Measurements from ENCODE around the gene TSPAN10. TPM values are rescaled to one million over a fixed set of nuclear protein-coding genes. Genes with fewer than 3 reads are reported as not detected.
A peak's percentile ranks its signal among the peaks of the same experiment; 100 is the strongest.

The TSPAN10 gene
- total and polyA plus RNA-seq, 2 of the 13 experiments (the other 11 are each of a cell fraction or from before 2014, with no cell fraction given), result 0.54 to 0.75 TPM

- POLR2A ChIA-PET, result interaction anchor here (1.1 to 1.8 kb wide), 3 partner anchors 8 to 52 kb away, joined by 3 to 5 read pairs (median 4); partner anchors contain the start of genes MRPL12, NPLOC4 and TSPAN10
- Histone ChIP-seq H3K27me3 (ENCODE audit: control insufficient read depth in 1 of 2, insufficient read depth in 2 of 2, low read length in 2 of 2) (peaks cover 0 to 10% of the 10 kb centered on the region in 2 experiments; a peak in 3 of 5 replicates), H4K20me1 (ENCODE audit: insufficient read depth, low read length) (no peaks in the 10 kb centered on the region), H3K4me1 (ENCODE audit: insufficient read depth, low read length) (peaks cover 43% of the 10 kb centered on the region), H3K4me2 (ENCODE audit: low read depth, low read length) (peak overlapping the region; percentile 41), H3K9ac (ENCODE audit: insufficient read depth, low read depth, low read length) (peak overlapping the region; percentile 30; the same call in 1 of the 2 replicates), H3K36me3 (replicated peaks in 1 of 2; ENCODE audit: control insufficient read depth in 1 of 2, insufficient read depth in 2 of 2, low read length in 2 of 2) (no peaks in the 10 kb centered on the region), H3K79me2 (ENCODE audit: insufficient read depth, low read length) (no peaks in the 10 kb centered on the region), H2AFZ (ENCODE audit: low read length) (no peak overlapping the region), H3K9me3 (ENCODE audit: low read length) (peaks cover 6% of the 10 kb centered on the region; the same call in 1 of the 2 replicates), H3K27ac (ENCODE audit: extremely low read length, insufficient read depth, low read length) (no peak overlapping the region), H3K4me3 (replicated peaks in 1 of 3; ENCODE audit: insufficient read depth in 1 of 3, low read depth in 2 of 3, low read length in 3 of 3) (peak overlapping the region in 1 of 3 experiments; percentile 27; a peak in 1 of 6 replicates)
- CTCF ChIA-PET (ENCODE audit: low intra/inter-chr PET ratio, low total read pairs), result no interaction called here
- WGBS (ENCODE audit: low lambda C conversion rate), result 0% methylated on average over 2 of the region's 9 CpGs
- no peak for FAIRE-seq
- no TSS peak for BruUV-seq (replicated peaks)
- DNase-seq (ENCODE audit: low spot score), result no peak
- intact Hi-C loops (cut with micrococcal nuclease; ENCODE audit: unreplicated experiment), result no loop called here
- in situ Hi-C loops (cut with HindIII; ENCODE audit: extremely low pct_ligation_motif_present, low pct_unique_long_range_greater_than_20kb), result no loop called here
- ATAC-seq, result peak; percentile 3; the same call in 1 of the 3 replicates
- TF ChIP-seq CHCHD3 (CRISPR knock-in tag; IDR thresholded peaks at IDR 0.05) (0 out of 2 replicates have a peak, but pooled peaks have one; percentile 48), ZFX (CRISPR knock-in tag; IDR thresholded peaks at IDR 0.05; ENCODE audit: low read depth) (0 out of 2 replicates have a peak, but pooled peaks have one; percentile 21), ATM (IDR thresholded peaks at IDR 0.05; ENCODE audit: borderline replicate concordance) (no peak), ZNF124 (CRISPR knock-in tag; IDR thresholded peaks at IDR 0.05) (no peak), ZNF225 (CRISPR knock-in tag; IDR thresholded peaks at IDR 0.05) (0 out of 2 replicates have a peak, but pooled peaks have one; percentile 12), MAX (IDR thresholded peaks at IDR 0.05) (peak; percentile 68; the same call in 1 of the 2 replicates), ARNT2 (CRISPR knock-in tag; IDR thresholded peaks at IDR 0.05; ENCODE audit: low read depth) (0 out of 2 replicates have a peak, but pooled peaks have one; percentile 19), SALL1 (CRISPR knock-in tag; IDR thresholded peaks at IDR 0.05) (peak; percentile 31; the same call in 1 of the 2 replicates), HCFC1 (IDR thresholded peaks at IDR 0.05; ENCODE audit: low read depth, low read length) (no peak), ZNF687 (CRISPR knock-in tag; IDR thresholded peaks at IDR 0.05) (peak; percentile 58; the same call in 1 of the 2 replicates), JUN (CRISPR knock-in tag; IDR thresholded peaks at IDR 0.05) (0 out of 2 replicates have a peak, but pooled peaks have one; percentile 15)
Observed at GRCh38 chr17:81650951-81651350, 14.0 kb downstream of the TSPAN10 start.

All from HepG2 (cell line).